ENCODE measurements around the gene MPRIP.

MPRIP gene

GRCh38 chr17:17111401-17112393, 69.4 kb downstream of the MPRIP start:
- H3K27me3 ChIP-seq (replicated peaks; ENCODE audit: control insufficient read depth, insufficient read depth, low read length), result no peaks in the 10 kb centered on the region
- H3K4me3 ChIP-seq (replicated peaks; ENCODE audit: low read depth, low read length), result no peak overlapping the region
- DNase-seq (ENCODE audit: extremely low read depth, insufficient read length), result no peak
- TF ChIP-seq CTCF (IDR thresholded peaks at IDR 0.05; ENCODE audit: insufficient read depth, low read length, poor library complexity, severe bottlenecking), result no peak
- peaks cover 2% of the 10 kb centered on the region; the same call in 1 of the 2 replicates for H3K36me3 ChIP-seq (ENCODE audit: control insufficient read depth, insufficient read depth, low read length)

- no peaks in the 10 kb centered on the region for H3K27me3 ChIP-seq (replicated peaks; ENCODE audit: control insufficient read depth, insufficient read depth, low read length)
- DNase-seq (ENCODE audit: extremely low read depth, insufficient read length), result no peak
- no peak for TF ChIP-seq CTCF (IDR thresholded peaks at IDR 0.05; ENCODE audit: insufficient read depth, low read length, poor library complexity, severe bottlenecking)
- H3K4me3 ChIP-seq (replicated peaks; ENCODE audit: low read depth, low read length), result no peak overlapping the region
- peaks cover 2% of the 10 kb centered on the region; the same call in 1 of the 2 replicates for H3K36me3 ChIP-seq (ENCODE audit: control insufficient read depth, insufficient read depth, low read length)
These were observed 70.5 kb downstream of the MPRIP start for GRCh38 chr17:17112628-17113200.

- no peaks in the 10 kb centered on the region for H3K27me3 ChIP-seq (replicated peaks; ENCODE audit: control insufficient read depth, insufficient read depth, low read length)
- TF ChIP-seq CTCF (IDR thresholded peaks at IDR 0.05; ENCODE audit: insufficient read depth, low read length, poor library complexity, severe bottlenecking), result no peak
These were observed 72.5 kb downstream of the MPRIP start for GRCh38 chr17:17114592-17115225.

GRCh38 chr17:17115620-17116019, 73.4 kb downstream of the MPRIP start:
- H3K4me3 ChIP-seq (replicated peaks; ENCODE audit: low read depth, low read length), result no peak overlapping the region
- no peak for DNase-seq (ENCODE audit: extremely low read depth, insufficient read length)
- no peaks in the 10 kb centered on the region for H3K36me3 ChIP-seq (ENCODE audit: control insufficient read depth, insufficient read depth, low read length)
- no peak for TF ChIP-seq CTCF (IDR thresholded peaks at IDR 0.05; ENCODE audit: insufficient read depth, low read length, poor library complexity, severe bottlenecking)
- no peaks in the 10 kb centered on the region for H3K27me3 ChIP-seq (replicated peaks; ENCODE audit: control insufficient read depth, insufficient read depth, low read length)

More at GRCh38 chr17:17114592-17115225, 72.5 kb downstream of the MPRIP start:
- no peak for DNase-seq (ENCODE audit: extremely low read depth, insufficient read length)
- Histone ChIP-seq H3K36me3 (ENCODE audit: control insufficient read depth, insufficient read depth, low read length) (peaks cover 2% of the 10 kb centered on the region; the same call in 1 of the 2 replicates), H3K4me3 (replicated peaks; ENCODE audit: low read depth, low read length) (no peak overlapping the region)

GRCh38 chr17:17116406-17116805, 74.1 kb downstream of the MPRIP start:
- Histone ChIP-seq H3K27me3 (replicated peaks; ENCODE audit: control insufficient read depth, insufficient read depth, low read length) (no peaks in the 10 kb centered on the region), H3K36me3 (ENCODE audit: control insufficient read depth, insufficient read depth, low read length) (no peaks in the 10 kb centered on the region), H3K4me3 (replicated peaks; ENCODE audit: low read depth, low read length) (no peak overlapping the region)
- no peak for TF ChIP-seq CTCF (IDR thresholded peaks at IDR 0.05; ENCODE audit: insufficient read depth, low read length, poor library complexity, severe bottlenecking)
- DNase-seq (ENCODE audit: extremely low read depth, insufficient read length), result no peak
